Measurements from ENCODE around the gene CAP2.

- TF ChIP-seq, protein P1, sequence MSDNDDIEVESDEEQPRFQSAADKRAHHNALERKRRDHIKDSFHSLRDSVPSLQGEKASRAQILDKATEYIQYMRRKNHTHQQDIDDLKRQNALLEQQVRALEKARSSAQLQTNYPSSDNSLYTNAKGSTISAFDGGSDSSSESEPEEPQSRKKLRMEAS (IDR thresholded peaks at IDR 0.05) = no peak
- TF ChIP-seq, protein P2, sequence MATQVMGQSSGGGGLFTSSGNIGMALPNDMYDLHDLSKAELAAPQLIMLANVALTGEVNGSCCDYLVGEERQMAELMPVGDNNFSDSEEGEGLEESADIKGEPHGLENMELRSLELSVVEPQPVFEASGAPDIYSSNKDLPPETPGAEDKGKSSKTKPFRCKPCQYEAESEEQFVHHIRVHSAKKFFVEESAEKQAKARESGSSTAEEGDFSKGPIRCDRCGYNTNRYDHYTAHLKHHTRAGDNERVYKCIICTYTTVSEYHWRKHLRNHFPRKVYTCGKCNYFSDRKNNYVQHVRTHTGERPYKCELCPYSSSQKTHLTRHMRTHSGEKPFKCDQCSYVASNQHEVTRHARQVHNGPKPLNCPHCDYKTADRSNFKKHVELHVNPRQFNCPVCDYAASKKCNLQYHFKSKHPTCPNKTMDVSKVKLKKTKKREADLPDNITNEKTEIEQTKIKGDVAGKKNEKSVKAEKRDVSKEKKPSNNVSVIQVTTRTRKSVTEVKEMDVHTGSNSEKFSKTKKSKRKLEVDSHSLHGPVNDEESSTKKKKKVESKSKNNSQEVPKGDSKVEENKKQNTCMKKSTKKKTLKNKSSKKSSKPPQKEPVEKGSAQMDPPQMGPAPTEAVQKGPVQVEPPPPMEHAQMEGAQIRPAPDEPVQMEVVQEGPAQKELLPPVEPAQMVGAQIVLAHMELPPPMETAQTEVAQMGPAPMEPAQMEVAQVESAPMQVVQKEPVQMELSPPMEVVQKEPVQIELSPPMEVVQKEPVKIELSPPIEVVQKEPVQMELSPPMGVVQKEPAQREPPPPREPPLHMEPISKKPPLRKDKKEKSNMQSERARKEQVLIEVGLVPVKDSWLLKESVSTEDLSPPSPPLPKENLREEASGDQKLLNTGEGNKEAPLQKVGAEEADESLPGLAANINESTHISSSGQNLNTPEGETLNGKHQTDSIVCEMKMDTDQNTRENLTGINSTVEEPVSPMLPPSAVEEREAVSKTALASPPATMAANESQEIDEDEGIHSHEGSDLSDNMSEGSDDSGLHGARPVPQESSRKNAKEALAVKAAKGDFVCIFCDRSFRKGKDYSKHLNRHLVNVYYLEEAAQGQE (IDR thresholded peaks at IDR 0.05; ENCODE audit: low read depth) = no peak
- no peak for TF ChIP-seq YY1 (IDR thresholded peaks at IDR 0.05; ENCODE audit: low read depth)
Observed at GRCh38 chr6:17480476-17480875, 87.1 kb downstream of the CAP2 start.
